ENCODE results near the gene PITPNC1.
"Not testable (repeated sequence)": the region's sequence is repeated elsewhere in the genome, so short reads cannot be mapped to it uniquely, and the experiment has no call there.

PITPNC1 gene

GRCh38 chr17:67651218-67651579, 274.1 kb downstream of the PITPNC1 start:
- DNase-seq, ATAC-seq: not testable (repeated sequence)

GRCh38 chr17:67652433-67652832, 275.4 kb downstream of the PITPNC1 start:
- DNase-seq: no peak
- ATAC-seq: no peak

GRCh38 chr17:67655478-67656148, 278.5 kb downstream of the PITPNC1 start:
- ATAC-seq (no peak), DNase-seq (no peak)

- ATAC-seq: no peak
- DNase-seq: no peak
These were observed 279.6 kb downstream of the PITPNC1 start for GRCh38 chr17:67656494-67657203.

- ATAC-seq (no peak), DNase-seq (no peak)
These were observed 280.5 kb downstream of the PITPNC1 start for GRCh38 chr17:67657596-67657995.

- ATAC-seq (no peak), DNase-seq (no peak)
These were observed 281.2 kb downstream of the PITPNC1 start for GRCh38 chr17:67658265-67658664.

- no peak for ATAC-seq
- DNase-seq: no peak
These were observed 281.9 kb downstream of the PITPNC1 start for GRCh38 chr17:67659028-67659427.

GRCh38 chr17:67662712-67663111, 285.6 kb downstream of the PITPNC1 start:
- DNase-seq (no peak), ATAC-seq (no peak)

- no peak for ATAC-seq
- no peak for DNase-seq
These were observed 286.4 kb downstream of the PITPNC1 start for GRCh38 chr17:67663457-67663856.

- ATAC-seq (no peak), DNase-seq (no peak)
These were observed 288.9 kb downstream of the PITPNC1 start for GRCh38 chr17:67666028-67666427.

- no peak for DNase-seq
- ATAC-seq: no peak
These were observed 289.6 kb downstream of the PITPNC1 start for GRCh38 chr17:67666710-67667109.

- DNase-seq: no peak
- no peak for ATAC-seq
These were observed 294.4 kb downstream of the PITPNC1 start for GRCh38 chr17:67671493-67671892.

GRCh38 chr17:67672592-67673335, 295.7 kb downstream of the PITPNC1 start:
- no peak for DNase-seq
- ATAC-seq: no peak

- DNase-seq (no peak), ATAC-seq (no peak)
These were observed 298.4 kb downstream of the PITPNC1 start for GRCh38 chr17:67675481-67675880.

- ATAC-seq (no peak), DNase-seq (no peak)
These were observed 299.2 kb downstream of the PITPNC1 start for GRCh38 chr17:67676305-67676704.

- DNase-seq: no peak
- ATAC-seq: no peak
These were observed 301.3 kb downstream of the PITPNC1 start for GRCh38 chr17:67678414-67678813.

GRCh38 chr17:67679225-67679624, 302.1 kb downstream of the PITPNC1 start:
- DNase-seq (no peak), ATAC-seq (no peak)

GRCh38 chr17:67679721-67680120, 302.6 kb downstream of the PITPNC1 start:
- ATAC-seq: no peak
- no peak for DNase-seq

- ATAC-seq (no peak), DNase-seq (no peak)
These were observed 303.6 kb downstream of the PITPNC1 start for GRCh38 chr17:67680445-67681224.

- DNase-seq: no peak
- no peak for ATAC-seq
These were observed 305.1 kb downstream of the PITPNC1 start for GRCh38 chr17:67682196-67682595.

- DNase-seq (no peak), ATAC-seq (no peak)
These were observed 308.3 kb downstream of the PITPNC1 start for GRCh38 chr17:67685351-67685750.

GRCh38 chr17:67686241-67686640, 309.2 kb downstream of the PITPNC1 start:
- ATAC-seq: no peak
- no peak for DNase-seq

All from stimulated activated naive CD8-positive, alpha-beta T cell treated with anti-CD3 and anti-CD28 coated beads, Interleukin-15, Interleukin-2, amounts not matched to agents 100 U/mL and 50 U/mL, for 24 hours (primary cell).